HG02884 (cell line): ENCODE measurements around the gene LIPG.

Source experiments
- ATAC-seq: cut with Tn5 transposase; IDR thresholded peaks from one replicate; pipeline ENCODE4 v1.9.1; 2021; ENCODE audit warnings: mild to moderate bottlenecking, moderate library complexity; ENCODE audit not compliant: unreplicated experiment

The LIPG gene

DNA sequence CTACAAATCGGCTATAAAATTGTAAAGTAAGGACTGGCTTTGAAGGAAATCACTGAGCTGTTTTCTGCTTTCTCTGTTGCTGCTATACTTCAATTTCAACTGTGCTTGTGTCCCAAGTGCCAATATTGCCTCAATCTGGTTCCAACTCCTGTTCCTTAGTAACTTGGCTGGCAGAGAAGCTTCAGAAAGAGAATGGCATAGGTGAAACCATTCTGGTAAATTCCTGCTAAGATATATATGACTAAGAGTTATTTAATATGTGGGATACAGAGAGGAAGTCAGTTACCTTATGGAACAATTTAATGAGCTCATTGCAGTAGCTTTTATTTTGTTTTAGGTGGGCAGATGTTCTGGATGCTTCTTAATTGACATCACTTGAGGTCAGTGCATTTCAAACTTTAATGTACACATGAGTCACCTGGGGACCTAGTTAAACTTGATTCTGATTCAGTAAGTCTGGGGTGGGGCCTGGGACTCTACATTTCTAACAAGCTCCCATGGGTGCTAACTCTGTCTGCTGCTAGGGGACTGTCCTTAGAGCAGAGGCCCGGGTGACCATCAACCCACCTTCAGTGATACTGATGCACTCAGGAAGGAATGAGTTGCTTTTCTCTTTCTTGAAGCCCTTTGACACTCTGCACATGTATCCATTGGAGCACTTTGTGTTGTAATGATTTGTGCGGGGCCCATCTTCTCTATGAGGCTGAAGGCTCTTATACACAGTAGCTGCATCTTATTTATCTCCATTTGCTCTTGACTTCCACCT, 47.6 kb downstream of the LIPG start:
- ATAC-seq = no peak

DNA sequence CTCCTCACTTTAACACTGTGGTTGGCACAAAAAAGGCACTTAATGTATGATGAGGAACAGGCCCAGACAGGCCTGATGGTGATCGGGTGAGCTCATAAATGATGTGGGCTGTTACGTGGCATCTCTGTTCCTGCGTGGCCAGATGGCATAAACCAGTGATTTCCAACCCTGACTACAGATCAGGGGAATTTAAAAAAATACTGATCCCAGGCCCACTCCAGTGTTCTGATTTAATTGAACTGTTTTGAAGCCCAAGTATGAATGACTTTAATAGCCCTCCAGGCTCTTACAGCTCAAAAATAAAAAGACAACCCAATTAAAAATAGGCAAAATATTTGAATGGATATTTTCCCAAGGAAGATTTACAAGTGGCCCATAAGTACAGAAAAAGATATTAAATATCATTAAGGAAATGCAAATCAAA, 48.2 kb downstream of the LIPG start:
- ATAC-seq = no peak

DNA sequence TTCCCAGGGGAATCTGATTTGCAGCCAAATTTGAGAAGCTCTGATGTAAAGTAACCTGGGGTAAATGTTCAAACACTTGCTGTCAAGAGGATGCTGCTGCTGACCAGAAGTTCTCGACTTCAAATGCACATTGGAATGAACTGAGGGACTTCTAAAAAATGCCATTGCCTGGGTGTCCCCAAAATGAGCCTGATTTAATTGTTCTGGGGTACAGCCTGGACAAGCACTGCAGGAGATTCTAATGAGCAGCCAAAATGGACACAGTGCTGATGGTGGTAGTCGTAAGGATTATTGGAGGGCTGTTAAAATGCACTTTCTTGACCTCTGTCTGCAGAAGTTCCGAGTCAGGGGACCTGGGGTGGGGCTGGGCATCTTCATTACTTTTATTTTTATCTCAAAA, 49.5 kb downstream of the LIPG start:
- ATAC-seq = no peak

DNA sequence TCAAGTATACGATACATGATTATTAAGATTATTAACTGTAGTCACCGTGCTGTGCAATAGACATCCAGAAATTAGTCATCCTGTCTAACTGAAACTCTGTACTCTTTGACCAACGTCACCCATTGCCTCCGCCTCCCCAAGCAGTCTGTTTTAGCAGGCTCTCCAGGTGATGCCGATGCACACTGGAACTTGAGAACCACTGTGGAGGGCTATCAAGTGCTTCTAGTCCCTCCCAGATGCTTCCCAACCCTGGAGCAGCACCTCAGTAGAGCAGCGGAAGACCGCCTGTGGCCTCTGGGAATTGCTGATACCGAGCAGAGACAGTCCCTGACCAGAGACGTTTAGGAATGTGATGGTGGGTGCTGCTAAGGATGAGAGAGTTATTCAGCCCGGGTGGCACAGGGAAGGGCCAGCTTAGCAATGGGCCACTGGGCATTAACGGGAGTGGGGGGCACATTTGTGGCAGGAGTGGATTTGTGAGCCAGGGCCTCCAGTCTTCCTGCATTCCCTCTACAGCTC, 50.7 kb downstream of the LIPG start:
- peak; percentile 74 for ATAC-seq

DNA sequence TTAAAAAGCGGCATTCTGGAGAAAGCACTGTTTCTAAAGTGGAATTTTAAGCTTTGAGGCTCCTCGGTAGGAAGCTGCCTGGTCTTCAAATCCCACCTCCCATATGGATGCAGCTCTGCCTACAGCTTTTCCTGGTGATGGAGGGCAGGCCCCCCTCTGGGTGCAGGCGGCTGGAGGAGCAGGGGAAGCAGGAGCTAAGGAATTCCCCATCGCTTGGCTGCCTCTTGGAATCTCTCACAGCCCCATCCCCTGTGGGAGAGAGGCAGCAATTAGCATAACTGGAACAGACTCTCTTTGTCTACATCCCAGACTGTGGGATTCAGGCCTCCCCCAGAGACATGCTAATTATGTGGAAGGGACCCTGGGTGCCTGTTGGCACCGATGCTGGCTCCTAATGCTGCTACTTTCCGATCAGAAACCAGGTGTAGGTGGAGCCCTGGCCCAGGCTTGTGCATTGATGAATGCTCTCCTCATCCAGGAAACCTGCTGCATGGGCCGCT, 51.3 kb downstream of the LIPG start:
- no peak for ATAC-seq

DNA sequence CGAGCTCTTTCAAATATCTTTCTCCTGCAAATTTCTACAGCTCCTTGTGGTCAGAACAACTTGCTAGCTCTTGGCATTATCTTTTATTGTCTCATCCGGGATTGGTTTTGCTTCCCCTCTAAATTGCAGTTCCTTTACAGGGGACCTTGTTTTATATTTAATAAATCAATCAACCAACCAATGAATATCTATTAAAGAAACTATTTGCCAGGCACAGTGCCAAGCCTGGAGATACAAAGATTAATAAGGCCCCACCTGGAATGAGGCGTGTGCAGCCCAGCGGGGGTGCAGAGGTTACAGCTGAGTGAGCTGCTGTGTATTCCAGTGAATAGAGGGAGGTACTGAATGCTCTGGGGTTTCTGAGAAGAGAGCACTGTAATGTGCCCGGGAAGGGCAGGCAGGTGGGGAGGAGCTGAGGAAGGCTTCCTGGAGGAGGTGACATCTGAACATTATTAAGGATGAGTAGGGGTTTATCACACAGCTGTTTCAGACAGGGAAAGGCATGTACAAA, 51.8 kb downstream of the LIPG start:
- no peak for ATAC-seq

DNA sequence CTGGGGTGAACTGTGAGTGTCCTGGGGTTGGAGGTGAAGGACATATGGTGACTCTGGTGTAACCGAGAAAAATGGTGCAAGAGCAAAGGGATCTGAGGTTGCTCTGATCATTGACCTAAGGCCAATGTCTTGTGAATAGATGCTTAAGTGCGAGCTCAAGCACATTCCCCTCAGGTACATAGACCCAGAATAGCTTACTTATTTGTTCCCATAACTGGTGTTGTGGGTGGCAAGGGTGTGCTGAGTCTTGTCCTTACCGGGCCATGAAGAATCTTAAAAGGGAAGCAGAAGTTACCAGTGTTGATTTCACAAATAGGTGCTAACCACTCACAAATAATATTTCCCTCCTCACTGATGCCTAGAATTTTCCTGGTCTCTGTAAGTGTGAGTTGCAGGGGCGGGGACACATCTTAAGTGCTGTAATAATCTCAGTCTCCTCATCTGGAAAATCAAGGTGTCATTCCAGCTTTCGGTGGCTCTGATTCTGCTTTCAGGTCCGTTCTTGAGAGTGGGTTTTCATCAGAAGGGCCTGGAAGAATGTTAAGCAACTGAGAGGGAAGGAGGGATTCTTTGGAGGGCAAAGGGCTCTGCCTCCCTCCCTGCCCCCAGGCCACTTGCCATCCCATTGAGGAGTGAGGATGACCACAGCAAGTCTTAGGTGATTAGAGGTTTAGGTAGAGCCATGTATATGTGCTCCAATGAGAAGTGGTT, 54.9 kb downstream of the LIPG start:
- no peak for ATAC-seq

DNA sequence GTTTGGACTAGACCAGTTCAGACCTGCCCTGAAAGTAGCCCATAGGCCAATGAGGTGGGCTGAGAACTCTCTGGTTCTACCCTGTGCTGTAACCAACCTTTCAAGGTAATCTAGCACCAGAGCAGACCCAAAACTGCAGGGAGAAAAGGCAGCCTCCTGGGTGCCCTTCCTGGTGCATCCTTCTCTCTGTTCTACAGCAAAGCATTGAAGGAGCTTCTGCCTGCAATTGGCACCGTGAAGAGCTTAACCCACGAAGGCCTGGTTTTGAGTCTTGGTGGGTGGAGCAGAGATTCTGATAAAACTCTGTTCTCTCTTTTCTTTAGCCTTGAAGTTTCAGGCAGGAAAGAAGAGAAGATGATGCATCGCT, 55.5 kb downstream of the LIPG start:
- ATAC-seq = no peak

DNA sequence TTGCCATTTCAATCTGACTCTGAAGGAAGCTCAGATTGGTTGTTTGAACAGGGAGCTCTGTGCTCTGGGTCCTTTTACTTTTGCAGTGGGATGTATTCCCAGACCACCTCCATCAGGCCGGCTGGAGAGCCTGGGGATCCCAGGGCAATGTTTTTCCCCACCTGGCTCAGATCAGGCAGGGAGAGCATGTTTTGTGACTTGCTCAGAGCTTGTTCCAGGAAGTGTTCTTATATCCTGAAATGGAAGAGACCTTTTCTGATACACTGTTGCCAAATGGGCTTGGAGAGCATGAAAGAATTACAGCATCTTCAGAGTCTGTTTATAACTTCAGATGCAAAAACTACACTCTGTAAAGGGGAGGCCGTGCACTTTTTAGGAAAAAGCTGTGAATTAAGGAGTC, 56.0 kb downstream of the LIPG start:
- no peak for ATAC-seq

DNA sequence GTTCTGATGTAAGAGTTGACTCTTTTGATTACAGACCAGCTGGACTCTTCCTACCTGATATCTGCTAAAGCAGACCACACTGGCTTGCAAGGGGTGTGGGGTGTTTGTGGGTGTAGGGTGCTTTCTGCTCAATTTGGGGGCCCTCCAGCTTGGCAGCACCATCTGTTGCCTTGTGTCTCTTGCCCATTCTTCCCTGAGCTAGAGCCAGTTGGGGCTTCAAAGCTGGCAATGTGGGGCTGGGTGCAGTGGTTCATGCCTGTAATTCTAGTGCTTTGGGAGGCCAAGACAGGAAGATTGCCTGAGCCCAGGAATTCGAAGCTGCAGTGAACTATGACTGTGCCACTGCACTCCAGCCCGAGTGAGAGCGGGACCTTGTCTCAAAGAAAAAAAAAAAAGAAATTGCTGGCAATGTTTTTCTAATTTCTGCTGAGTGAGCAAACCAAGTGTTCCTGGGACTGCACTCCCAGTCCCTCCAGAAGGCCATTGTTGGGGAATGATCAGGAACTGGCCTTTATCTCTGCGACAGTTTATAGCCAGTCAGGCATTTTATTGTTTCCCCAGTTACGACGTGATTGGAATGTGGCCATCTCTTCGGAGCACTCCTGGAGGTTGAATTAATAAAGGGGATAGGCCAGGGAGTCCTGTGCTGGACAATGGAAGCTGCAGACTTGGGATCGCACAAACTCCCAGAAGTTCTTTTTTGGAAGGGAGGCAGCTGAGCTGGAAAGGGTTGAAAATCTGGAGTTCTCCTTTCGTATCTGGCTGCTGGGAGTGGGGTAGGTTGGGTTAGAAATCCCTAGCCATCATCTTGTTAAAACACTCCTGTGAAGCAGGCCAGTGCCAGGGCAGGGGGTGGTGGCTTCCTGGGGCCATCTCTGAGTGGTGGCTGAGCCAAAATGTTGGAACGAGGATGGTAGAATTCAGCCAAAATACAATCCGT, 57.2 kb downstream of the LIPG start:
- no peak for ATAC-seq

DNA sequence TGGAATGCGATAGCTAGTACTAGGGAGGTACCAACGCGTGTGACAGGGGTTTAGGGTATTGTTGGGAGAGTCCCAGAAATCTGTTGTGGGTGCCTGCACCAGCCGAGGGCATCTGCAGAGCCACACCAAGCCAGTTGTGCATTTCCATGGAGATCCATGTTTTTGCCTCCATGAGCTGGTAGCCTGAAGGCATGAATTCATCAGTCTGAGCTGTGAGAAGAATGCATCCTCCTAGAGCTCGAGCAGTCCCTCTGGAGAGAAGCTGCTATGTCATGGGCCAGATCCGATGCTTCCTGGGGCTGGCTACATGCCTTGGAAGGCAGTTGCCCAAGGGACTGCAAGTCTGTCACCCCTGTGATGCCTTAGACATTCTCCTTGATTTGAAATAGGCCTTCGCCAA, 57.9 kb downstream of the LIPG start:
- no peak for ATAC-seq

DNA sequence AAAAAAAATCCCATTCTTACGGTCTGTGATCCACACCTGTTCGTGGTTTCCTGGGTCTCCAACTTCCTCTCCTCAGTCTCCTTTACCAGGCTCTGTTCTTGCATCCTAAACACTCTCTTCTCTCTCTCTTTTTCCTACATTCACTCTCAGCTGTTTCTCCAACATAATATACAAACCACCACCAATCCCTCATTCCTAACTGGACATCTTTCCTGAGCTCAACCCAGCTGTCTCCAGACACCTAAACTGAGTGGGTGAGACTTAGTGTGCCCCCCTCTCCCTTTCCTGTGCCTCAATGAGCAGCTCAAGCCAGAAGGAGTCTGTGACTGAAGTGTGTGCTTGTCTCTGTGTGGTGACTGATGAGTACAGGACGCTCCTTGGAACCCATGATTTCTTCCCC, 59.4 kb downstream of the LIPG start:
- no peak for ATAC-seq

DNA sequence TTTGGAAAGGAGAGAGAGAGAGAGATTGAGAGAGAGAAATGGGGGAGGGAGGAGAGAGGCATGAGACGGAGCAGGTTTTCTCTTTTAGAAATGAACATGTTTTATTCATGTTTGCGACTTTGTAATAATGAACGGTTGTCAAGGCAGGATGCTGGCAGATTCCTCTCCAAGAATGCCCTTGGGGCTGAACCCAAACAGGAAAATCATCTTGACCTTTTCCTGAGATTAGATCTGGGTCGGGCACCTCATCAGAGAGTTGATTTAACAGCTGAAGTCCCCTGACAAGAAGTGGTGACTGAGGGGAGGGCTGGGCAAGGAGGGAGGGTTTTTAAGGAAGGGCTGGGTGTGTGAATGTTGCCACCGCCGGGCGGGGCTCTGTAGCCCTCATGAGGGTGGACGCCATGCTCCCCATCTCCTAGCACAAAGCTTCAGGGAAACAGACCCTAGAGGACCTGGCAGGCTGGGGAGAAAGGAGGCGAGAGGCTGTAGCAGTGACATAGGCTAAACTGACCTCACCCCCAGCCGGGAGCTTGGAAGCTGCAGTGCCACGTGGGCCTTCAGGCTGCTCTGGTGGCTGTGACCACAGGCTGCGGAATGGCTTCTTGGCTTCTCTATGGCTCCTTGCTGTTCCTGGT, 60.0 kb downstream of the LIPG start:
- ATAC-seq = no peak

DNA sequence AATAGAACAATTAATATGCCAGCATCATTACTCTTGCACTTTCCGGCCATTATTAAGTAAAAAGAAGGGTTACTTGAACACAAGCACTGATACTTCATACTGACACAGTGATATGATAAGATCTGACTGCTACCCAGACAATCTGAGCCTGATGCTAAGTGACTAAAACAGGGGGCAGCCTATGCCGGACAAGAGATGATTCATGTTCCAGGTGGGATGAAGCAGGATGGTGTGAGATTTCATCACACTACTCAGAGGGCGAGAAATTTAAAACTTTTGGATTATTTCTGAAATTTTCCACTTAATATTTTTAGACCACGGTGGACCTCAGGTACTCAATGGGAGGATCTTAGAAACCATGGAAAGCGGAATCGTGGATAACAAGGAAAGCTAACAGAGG, 61.7 kb downstream of the LIPG start:
- no peak for ATAC-seq

DNA sequence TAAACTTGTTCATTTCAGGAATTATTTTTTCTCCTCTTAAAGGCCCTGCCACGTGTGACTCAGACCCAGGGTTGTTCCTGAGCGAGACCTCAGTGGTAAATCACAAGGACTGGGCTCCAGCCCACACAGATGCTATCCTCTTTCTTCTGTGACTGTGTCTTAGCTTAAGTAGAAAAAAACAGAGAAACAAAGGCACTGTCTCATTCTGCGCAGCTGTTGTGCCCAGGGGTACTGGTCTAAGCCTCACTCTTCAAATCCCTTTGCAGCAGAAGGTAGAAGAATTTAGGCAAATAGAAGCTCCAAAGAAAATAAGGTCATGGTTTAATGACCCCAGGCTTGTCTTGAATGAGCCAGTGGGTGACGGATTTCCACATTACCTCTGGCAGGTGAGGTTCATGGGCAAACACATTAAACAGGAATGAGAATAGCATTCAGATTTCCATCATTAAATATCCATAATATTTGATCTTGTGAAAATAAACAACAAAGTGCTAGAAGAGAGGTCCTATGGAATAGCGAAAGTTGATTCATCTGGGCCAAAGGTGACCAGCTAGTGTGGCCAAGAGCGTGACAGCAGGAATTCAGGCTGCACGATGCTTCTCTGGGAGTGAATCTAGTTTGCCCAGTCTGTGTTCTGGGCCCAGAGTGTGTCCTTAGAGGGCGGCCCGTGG, 63.3 kb downstream of the LIPG start:
- no peak for ATAC-seq

DNA sequence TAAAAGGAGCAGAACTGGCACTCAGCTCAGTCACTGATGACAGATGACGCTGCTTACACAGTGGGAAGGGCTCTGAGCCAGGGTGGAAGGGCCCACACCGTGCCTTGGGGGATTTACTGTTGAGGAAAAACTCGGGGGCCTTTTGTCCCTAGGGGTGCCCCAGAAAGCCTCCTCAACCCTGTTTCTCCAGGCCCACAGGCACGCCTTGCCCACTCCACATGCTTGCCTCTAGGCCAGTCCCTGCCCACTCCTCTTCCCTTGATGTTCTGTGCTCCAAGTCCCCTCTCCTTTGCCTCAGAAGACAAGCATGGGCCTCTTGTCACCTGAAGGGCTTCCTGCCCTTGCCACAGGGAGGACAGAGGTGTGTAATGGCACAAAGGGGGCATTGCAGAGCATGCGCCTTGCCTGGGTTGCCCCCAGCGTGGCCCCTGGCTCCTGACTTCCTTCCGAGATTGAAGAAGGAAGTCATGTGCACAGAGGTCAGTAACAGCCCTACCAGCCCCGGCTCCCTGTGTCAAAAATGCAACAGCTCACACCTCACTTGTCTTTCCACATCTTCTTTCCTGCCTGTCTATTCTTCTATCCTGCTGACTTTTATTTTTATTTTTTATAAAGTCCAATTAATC, 65.1 kb downstream of the LIPG start:
- ATAC-seq = no peak

DNA sequence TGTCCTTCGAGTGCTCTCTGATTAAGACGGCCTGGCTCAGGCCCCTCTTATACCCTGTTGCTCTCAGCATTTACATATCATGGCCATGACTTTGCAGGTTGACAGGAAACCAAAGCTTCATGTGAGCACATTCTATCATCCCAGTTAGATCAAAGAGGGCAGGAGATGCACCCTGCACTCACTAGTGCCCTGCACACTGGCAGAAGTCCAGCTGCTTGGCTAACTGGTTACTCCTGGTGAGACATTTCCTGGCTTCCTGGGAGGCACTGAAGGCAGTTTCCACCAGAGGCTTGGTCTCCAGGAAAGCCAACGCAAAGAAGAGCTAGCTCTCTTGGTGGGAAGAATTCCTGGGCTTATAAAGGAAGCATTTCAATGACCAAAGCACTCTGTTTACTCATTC, 66.3 kb downstream of the LIPG start:
- no peak for ATAC-seq

DNA sequence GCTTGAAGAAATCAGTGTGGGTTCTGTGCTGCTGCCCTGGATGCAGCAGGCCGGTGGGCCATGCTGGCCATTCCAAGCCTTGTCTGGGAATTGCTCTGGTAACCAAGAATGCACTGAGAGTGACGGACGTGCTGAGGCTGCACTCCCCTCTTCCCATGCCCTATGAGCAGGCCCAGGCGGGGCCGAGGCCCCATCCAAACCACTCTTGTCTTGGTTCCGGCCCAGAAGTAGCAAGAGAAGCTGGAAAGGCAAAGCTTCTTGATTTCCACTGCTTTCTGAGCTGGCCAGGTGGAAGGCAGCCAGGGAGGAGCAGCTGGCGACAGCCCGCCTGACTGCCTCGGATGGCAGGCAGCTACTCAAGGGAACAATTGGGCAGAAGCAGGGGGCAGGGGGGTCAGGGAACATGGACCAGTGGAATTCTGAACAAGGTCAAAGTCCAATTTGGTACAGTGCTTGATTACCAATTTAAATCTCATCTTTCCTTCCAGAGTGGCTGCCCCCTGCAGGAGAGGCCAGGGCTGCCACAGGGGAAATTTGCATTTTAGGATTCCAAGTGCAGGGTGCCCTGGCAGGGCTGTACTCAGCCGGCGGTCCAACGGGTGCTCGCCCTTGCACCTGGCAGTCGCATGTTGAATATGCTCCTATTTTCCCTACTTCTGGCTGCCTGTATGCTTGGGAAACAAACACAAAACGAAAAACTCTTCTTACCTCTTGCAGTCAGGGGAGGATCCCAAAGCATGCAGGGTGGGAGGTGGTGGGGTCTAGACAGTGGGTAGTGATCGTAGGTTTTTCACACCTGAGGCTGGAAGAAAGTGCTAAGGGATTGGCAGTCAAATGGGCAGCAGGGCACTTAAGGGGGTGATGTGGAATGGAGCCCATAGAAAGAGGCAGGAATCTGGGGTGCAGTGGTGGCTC, 67.3 kb downstream of the LIPG start:
- no peak for ATAC-seq
